ENCODE results near the gene SLFN5. TPM values are rescaled to one million over a fixed set of nuclear protein-coding genes. Genes with fewer than 3 reads are reported as not detected.
"Not testable (repeated sequence)": the region's sequence is repeated elsewhere in the genome, so short reads cannot be mapped to it uniquely, and the experiment has no call there.

The SLFN5 gene
- total RNA-seq, 2 donors from 2014 or later, result 3.0 to 8.5 TPM

- no peak overlapping the region for H3K4me3 ChIP-seq
- intact Hi-C loops (cut with DNase I), result no loop called here
- H3K27me3 ChIP-seq, result no peaks in the 10 kb centered on the region
- no peak for TF ChIP-seq CTCF (IDR thresholded peaks at IDR 0.05)
- no peak overlapping the region for H3K9ac ChIP-seq (ENCODE audit: low read depth in 2 of 2, low read length in 2 of 2)
- no peak overlapping the region for H3K27ac ChIP-seq
- no peaks in the 10 kb centered on the region for H3K9me3 ChIP-seq
- DNase-seq, result no peak
- H3K36me3 ChIP-seq, result no peaks in the 10 kb centered on the region
- no peaks in the 10 kb centered on the region for H3K4me1 ChIP-seq
Observed at GRCh38 chr17:35224436-35224835, 18.4 kb upstream of the SLFN5 start.

DNA sequence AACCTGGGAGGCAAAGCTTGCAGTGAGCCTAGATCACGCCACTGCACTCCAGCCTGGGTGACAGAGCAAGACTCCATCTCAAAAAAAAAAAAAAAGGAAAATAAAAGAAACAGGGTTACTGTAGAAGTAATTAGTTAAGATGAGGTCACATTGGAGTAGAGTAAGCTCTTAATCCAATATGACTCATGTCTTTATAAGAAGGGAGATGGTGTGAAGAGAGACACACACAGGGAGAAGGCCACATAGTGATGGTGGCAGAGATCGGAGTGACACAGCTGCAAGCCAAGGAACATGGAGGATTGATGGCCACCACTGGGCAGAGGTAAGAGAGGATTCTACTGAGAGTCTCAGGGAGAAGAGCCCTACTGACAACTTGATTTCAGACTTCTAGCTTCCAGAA is 15.3 kb upstream of the SLFN5 start:
- H3K9ac ChIP-seq (ENCODE audit: low read depth in 2 of 2, low read length in 2 of 2), result no peak overlapping the region
- DNase-seq, result no peak
- no peaks in the 10 kb centered on the region for H3K36me3 ChIP-seq
- no peak overlapping the region for H3K4me3 ChIP-seq
- no peak for TF ChIP-seq CTCF (IDR thresholded peaks at IDR 0.05)
- no peaks in the 10 kb centered on the region for H3K9me3 ChIP-seq
- H3K27ac ChIP-seq, result no peak overlapping the region
- H3K27me3 ChIP-seq, result no peaks in the 10 kb centered on the region
- intact Hi-C loops (cut with DNase I), result no loop called here
- H3K4me1 ChIP-seq, result no peaks in the 10 kb centered on the region

DNA sequence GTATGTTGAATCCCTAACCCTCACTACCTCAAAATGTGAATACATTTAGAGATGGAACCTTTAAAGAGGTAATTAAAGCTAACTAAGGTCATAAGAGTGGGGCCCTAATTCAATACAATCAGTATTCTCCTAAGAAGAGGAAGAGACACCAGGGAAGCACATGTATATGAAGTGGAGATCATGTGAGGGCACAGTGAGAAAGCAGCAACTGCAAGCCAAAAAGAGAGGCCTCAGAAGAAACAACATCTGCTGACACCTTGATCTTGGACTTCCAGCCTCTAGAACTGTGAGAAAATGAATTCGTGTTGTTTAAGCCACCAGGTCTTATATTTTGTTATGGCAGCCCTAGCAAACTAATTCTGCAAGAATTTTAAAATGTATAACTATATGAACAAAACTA is 13.2 kb upstream of the SLFN5 start:
- intact Hi-C loops (cut with DNase I), result no loop called here
- no peak overlapping the region for H3K9ac ChIP-seq (ENCODE audit: low read depth in 2 of 2, low read length in 2 of 2)

DNA sequence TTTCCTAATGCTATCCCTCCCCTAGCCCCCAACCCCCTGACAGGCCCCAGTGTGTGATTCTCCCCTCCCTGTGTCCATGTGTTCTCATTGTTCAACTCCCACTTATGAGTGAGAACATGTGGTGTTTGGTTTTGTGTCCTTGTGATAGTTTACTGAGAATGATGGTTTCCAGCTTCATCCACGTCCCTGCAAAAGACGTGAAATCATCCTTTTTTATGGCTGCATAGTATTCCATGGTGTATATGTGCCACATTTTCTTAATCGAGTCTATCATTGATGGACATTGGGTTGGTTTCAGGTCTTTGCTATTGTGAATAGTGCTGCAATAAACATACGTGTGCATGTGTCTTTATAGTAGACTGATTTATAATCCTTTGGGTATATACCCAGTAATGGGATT is 8.6 kb upstream of the SLFN5 start:
- H3K9me3 ChIP-seq; H3K4me1 ChIP-seq; H3K36me3 ChIP-seq; intact Hi-C loops (cut with DNase I); H3K9ac ChIP-seq (ENCODE audit: low read depth in 2 of 2, low read length in 2 of 2); H3K27ac ChIP-seq; H3K27me3 ChIP-seq; DNase-seq; H3K4me3 ChIP-seq: not testable (repeated sequence)

More for the DNA sequence above, 13.2 kb upstream of the SLFN5 start:
- no peaks in the 10 kb centered on the region for H3K9me3 ChIP-seq
- no peak overlapping the region for H3K27ac ChIP-seq
- no peaks in the 10 kb centered on the region for H3K36me3 ChIP-seq
- TF ChIP-seq CTCF (IDR thresholded peaks at IDR 0.05), result no peak
- H3K27me3 ChIP-seq, result no peaks in the 10 kb centered on the region
- H3K4me1 ChIP-seq, result no peaks in the 10 kb centered on the region
- no peak overlapping the region for H3K4me3 ChIP-seq
- DNase-seq, result no peak

DNA sequence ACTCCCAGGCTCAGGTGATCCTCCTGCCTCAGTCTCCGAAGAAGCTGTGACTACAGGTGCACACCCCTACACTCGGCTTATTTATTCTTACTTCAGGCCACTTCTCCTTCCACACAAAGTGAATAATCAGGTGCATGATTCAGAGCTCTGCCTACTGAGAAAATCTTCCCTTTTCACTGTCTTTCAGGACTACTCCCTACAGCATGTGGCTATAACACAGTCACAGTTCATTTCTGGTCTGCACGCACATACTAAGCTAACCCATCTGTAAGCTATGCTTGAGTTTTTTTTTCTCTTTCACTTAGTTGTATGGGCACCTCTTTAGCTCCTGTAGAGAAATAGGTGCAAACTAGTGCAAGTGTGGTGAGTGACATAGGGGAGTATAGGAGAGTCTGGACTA is 7.6 kb upstream of the SLFN5 start:
- Histone ChIP-seq H3K9ac (ENCODE audit: low read depth in 2 of 2, low read length in 2 of 2) (no peak overlapping the region), H3K36me3 (no peaks in the 10 kb centered on the region), H3K27me3 (no peaks in the 10 kb centered on the region), H3K4me3 (no peak overlapping the region), H3K27ac (no peak overlapping the region), H3K9me3 (no peaks in the 10 kb centered on the region), H3K4me1 (no peaks in the 10 kb centered on the region)
- DNase-seq, result no peak
- TF ChIP-seq CTCF (IDR thresholded peaks at IDR 0.05), result no peak
- intact Hi-C loops (cut with DNase I), result no loop called here

DNA sequence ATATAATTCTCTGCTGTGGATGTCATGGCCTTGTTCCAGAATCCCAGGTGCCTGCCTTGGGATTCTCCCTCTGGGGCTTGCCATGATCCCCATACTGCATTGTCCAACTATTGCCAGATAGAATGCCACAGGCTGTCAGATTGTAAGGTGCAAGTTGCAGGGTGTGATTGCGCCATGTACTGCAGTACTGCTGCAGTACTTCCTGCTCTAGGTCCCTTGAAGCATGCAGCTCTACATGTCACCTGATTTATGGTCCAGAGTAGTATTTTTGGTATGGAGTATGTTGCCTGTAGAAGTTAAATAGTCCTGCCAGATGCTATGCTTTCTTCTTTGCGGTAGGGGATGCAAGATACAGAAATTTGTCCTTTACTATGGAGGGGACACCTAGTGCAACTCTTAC is 7.0 kb upstream of the SLFN5 start:
- no peak for DNase-seq
- intact Hi-C loops (cut with DNase I), result no loop called here
- no peak for TF ChIP-seq CTCF (IDR thresholded peaks at IDR 0.05)
- Histone ChIP-seq H3K9me3 (no peaks in the 10 kb centered on the region), H3K27me3 (no peaks in the 10 kb centered on the region), H3K4me3 (no peak overlapping the region), H3K36me3 (no peaks in the 10 kb centered on the region), H3K4me1 (no peaks in the 10 kb centered on the region), H3K27ac (no peak overlapping the region), H3K9ac (ENCODE audit: low read depth in 2 of 2, low read length in 2 of 2) (no peak overlapping the region)

All from colonic mucosa (tissue), 4 donors.